K562 (cell line): ENCODE measurements around the gene ERN1. TPM values are rescaled to one million over a fixed set of nuclear protein-coding genes. Genes with fewer than 3 reads are reported as not detected.
"Not testable (repeated sequence)": the region's sequence is repeated elsewhere in the genome, so short reads cannot be mapped to it uniquely, and the experiment has no call there.

Experiments used
- ATAC-seq: fragments of 200-7000 bp; cut with Tn5 transposase; 3 replicates; pipeline ENCODE4 v1.9.1; 2020; ENCODE audit warnings: moderate library complexity
- BruUV-seq: library from RNA; stranded (reverse); fragments of 400-500 nt; replicated peaks from 2 replicates; lab custom pipeline; 2021; lab: Mats Ljungman, UMichigan
- CTCF ChIA-PET: fragments of 300-600 bp; formaldehyde crosslinking; extraction: SDS; loops from one replicate; lab custom pipeline; 2021; ENCODE audit warnings: low intra/inter-chr PET ratio; lab: Yijun Ruan, JAX
- POLR2A ChIA-PET: fragments of 300-600, 350-650 bp; sonication (Branson Sonifier 250); formaldehyde crosslinking; extraction: SDS; loops from one replicate; lab custom pipeline; 2021; ENCODE audit warnings: antibody characterized with exemption, inconsistent platforms; lab: Yijun Ruan, JAX
- DNase-seq, 4 experiments: peaks; one replicate each; pipeline versions ENCODE4 v3.0.0 to v3.0.0-alpha.2; 2011 to 2018; ENCODE audit warnings: low spot score in 3 of 4, mixed read lengths in 3 of 4; ENCODE audit errors: extremely low read depth in 1 of 4
- FAIRE-seq: peaks from 2 replicates; lab custom pipeline; 2011; peaks lifted over from hg19 to GRCh38; lab: Jason Lieb, UNC
- H2AFZ ChIP-seq: 2 replicates; pipeline ENCODE4 v1.6.0; 2011; ENCODE audit warnings: low read depth, low read length, control low read depth, inconsistent platforms
- H3K27ac ChIP-seq: fragments of 200-600 bp; 3 replicates; pipeline ENCODE4 v1.8.0; 2011; ENCODE audit warnings: low read depth, mild to moderate bottlenecking, control low read depth, inconsistent platforms, low read length, moderate library complexity, mixed read lengths; ENCODE audit errors: extremely low read depth
- H3K27me3 ChIP-seq, 2 experiments: fragments of 300-600 bp in 1 of 2; 2 replicates in 1 of 2; 3 replicates in 1 of 2; pipeline versions ENCODE4 v1.6.0 to v1.8.0; 2011; ENCODE audit warnings: inconsistent platforms in 2 of 2, low read length in 2 of 2, mild to moderate bottlenecking in 1 of 2, mixed read lengths in 1 of 2, moderate library complexity in 1 of 2; ENCODE audit not compliant: control insufficient read depth in 2 of 2, insufficient read depth in 2 of 2
- H3K36me3 ChIP-seq: fragments of 300-600 bp; 3 replicates; pipeline ENCODE4 v1.8.0; 2011; ENCODE audit warnings: mild to moderate bottlenecking, low read length, inconsistent platforms; ENCODE audit not compliant: control insufficient read depth, insufficient read depth
- H3K4me1 ChIP-seq, 2 experiments: fragments of 200-600 bp in 1 of 2; replicated peaks in 1 of 2; 2 replicates in 1 of 2; 3 replicates in 1 of 2; pipeline versions ENCODE4 v1.5.1 to v1.8.0; 2011; ENCODE audit warnings: inconsistent platforms in 2 of 2, low read length in 2 of 2, mild to moderate bottlenecking in 1 of 2, mixed read lengths in 1 of 2, moderate library complexity in 1 of 2; ENCODE audit not compliant: control insufficient read depth in 2 of 2, insufficient read depth in 2 of 2
- H3K4me2 ChIP-seq: 2 replicates; pipeline ENCODE4 v1.6.1; 2011; ENCODE audit warnings: low read length, control low read depth, inconsistent platforms, mixed read lengths; ENCODE audit not compliant: insufficient read depth
- H3K4me3 ChIP-seq: fragments of 200-600 bp; sonication (generic), shearing (Covaris generic); 2 replicates; pipeline ENCODE4 v1.5.1; 2016; ENCODE audit warnings: control low read depth, inconsistent platforms
- H3K79me2 ChIP-seq: fragments of 200-600 bp; 3 replicates; pipeline ENCODE4 v1.8.0; 2011; ENCODE audit warnings: low read length, inconsistent platforms; ENCODE audit not compliant: control insufficient read depth, insufficient read depth
- H3K9ac ChIP-seq, 2 experiments: 2 replicates each; pipeline versions ENCODE4 v1.6.0 to v1.6.1; 2011; ENCODE audit warnings: low read depth in 2 of 2, low read length in 2 of 2, control low read depth in 1 of 2, inconsistent platforms in 1 of 2, mild to moderate bottlenecking in 1 of 2, mixed read lengths in 1 of 2; ENCODE audit not compliant: insufficient read depth in 1 of 2
- H3K9me1 ChIP-seq: one replicate; pipeline ENCODE4 v1.6.0; 2011; ENCODE audit warnings: inconsistent platforms, mild to moderate bottlenecking, low read length, moderate library complexity; ENCODE audit not compliant: control insufficient read depth, insufficient read depth
- H3K9me3 ChIP-seq: replicated peaks from 2 replicates; pipeline ENCODE4 v1.5.1; 2011; ENCODE audit warnings: low read depth, low read length, inconsistent platforms; ENCODE audit not compliant: control insufficient read depth, insufficient read depth
- H4K20me1 ChIP-seq: replicated peaks from 2 replicates; pipeline ENCODE4 v1.6.1; 2011; ENCODE audit warnings: low read length, inconsistent platforms, mixed read lengths; ENCODE audit not compliant: control insufficient read depth, insufficient read depth
- ATF1 ChIP-seq, 2 experiments: fragments of 450-650 bp in 1 of 2; IDR thresholded peaks; 2 replicates each; pipeline ENCODE4 v1.6.1; 2016; ENCODE audit warnings: missing compliant biosample characterization in 1 of 2, missing genetic modification characterization in 1 of 2
- CHCHD3 ChIP-seq: fragments of 250-450 bp; sonication (Bioruptor Pico); IDR thresholded peaks from 2 replicates; pipeline ENCODE4 v2.1.2; 2022; ENCODE audit warnings: mild to moderate bottlenecking
- CREB1 ChIP-seq, 2 experiments: sonication (generic) in 1 of 2; formaldehyde crosslinking in 1 of 2; IDR thresholded peaks; 2 replicates each; pipeline versions ENCODE4 v1.6.1 to v1.8.0; 2012 to 2022; ENCODE audit warnings: inconsistent platforms in 1 of 2, mild to moderate bottlenecking in 1 of 2, missing genetic modification reagents in 1 of 2, moderate library complexity in 1 of 2
- MED1 ChIP-seq: sonication (generic); formaldehyde crosslinking; IDR thresholded peaks from 2 replicates; pipeline ENCODE4 v1.8.1; 2023; ENCODE audit warnings: missing genetic modification reagents, borderline replicate concordance
- PHF21A ChIP-seq: fragments of 450-650 bp; IDR thresholded peaks from 2 replicates; pipeline ENCODE4 v1.6.1; 2017; ENCODE audit warnings: low read depth, borderline replicate concordance
- PML ChIP-seq: IDR thresholded peaks from 2 replicates; pipeline ENCODE4 v1.6.1; 2012; ENCODE audit warnings: low read length, inconsistent platforms
- RAD21 ChIP-seq, 2 experiments: fragments of 250-450 bp in 1 of 2; fragments of 450-650 bp in 1 of 2; sonication (Bioruptor Pico) in 1 of 2; formaldehyde crosslinking in 1 of 2; IDR thresholded peaks in 1 of 2; conservative IDR thresholded peaks in 1 of 2; 2 replicates each; pipeline versions ENCODE4 v1.4.0 to v1.8.0; 2020 to 2022; ENCODE audit warnings: mild to moderate bottlenecking in 2 of 2, moderate library complexity in 1 of 2
- ZNF644 ChIP-seq: fragments of 200-800 bp; sonication (Bioruptor generic); IDR thresholded peaks from 2 replicates; pipeline ENCODE4 v1.6.1; 2016; ENCODE audit warnings: low read depth, missing genetic modification characterization, missing compliant biosample characterization
- WGBS: fragments of 100-300 bp; shearing (Covaris generic); methylation state at CpG from one replicate; pipeline ENCODE4 v1.1.6; 2016; ENCODE audit warnings: low coverage, mixed read lengths; ENCODE audit not compliant: insufficient coverage; ENCODE audit errors: missing lambda C conversion rate; 5-methylcytosine and 5-hydroxymethylcytosine counted together
- in situ Hi-C: fragments of 300-500 bp; cut with MboI; formaldehyde crosslinking; loops from 4 replicates; pipeline ENCODE4 v1.15.0; 2018; ENCODE audit warnings: inconsistent platforms, mixed read lengths
- intact Hi-C: fragments of 100-400 bp; cut with micrococcal nuclease; formaldehyde crosslinking; loops from 2 replicates; pipeline ENCODE4 v1.14.2; 2022
- polyA plus RNA-seq, 8 experiments: library from polyadenylated mRNA; depleted of rRNA in 4 of 8; stranded (reverse) in 5 of 8; unstranded in 3 of 8; fragments of >200 nt; fragmentation: Nextera tagmentation in 2 of 8; fragmentation: Illumina TruSeq in 1 of 8; extraction: Ambion mirVana in 2 of 8; extraction: Trizol in 1 of 8; gene quantifications; 2 replicates each; pipeline versions ENCODE4 v1.2.1 to v1.2.3, GENCODE V29; 2011 to 2014; ENCODE audit warnings: inconsistent platforms in 1 of 8, missing spikeins in 1 of 8
- total RNA-seq, 7 experiments: library from RNA; depleted of rRNA in 6 of 7; stranded (reverse); fragments of >200 nt in 6 of 7; fragmentation: Illumina TruSeq in 2 of 7; extraction: Trizol in 2 of 7; gene quantifications; 2 replicates each; pipeline versions ENCODE4 v1.2.1 to v1.2.3, GENCODE V29; 2011 to 2021; ENCODE audit warnings: low replicate concordance in 1 of 7

Gene ERN1
- total and polyA plus RNA-seq, 9 of the 15 experiments (the other 6 are each of a cell fraction or from before 2014, with no cell fraction given) = 2.1 to 22.5 (median 7.3) TPM

DNA sequence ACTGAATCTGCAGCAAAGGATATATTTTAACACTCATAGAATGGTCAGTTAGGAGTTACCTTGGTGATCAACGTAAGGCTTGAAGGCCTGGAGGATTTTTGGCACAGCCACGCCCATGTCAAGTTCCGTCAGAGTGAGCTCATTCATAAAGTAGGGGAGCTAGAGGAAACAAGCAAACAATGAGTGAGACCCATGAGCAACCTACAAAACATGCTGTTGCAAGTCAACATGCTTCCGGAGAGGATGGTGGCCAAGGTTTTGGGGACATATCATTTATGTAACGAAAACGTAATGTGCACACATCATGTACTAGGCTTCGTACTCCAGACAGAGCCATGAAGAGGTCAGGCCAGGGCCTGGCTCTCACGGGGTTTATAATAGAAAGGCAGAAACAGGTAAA, 41.1 kb upstream of the ERN1 start (continued):
- no peak for TF ChIP-seq ATF1 (CRISPR knock-in tag; IDR thresholded peaks at IDR 0.05)
- no peak for TF ChIP-seq ATF1 (tag; IDR thresholded peaks at IDR 0.05)
- TF ChIP-seq CHCHD3 (CRISPR knock-in tag) = no peak
- TF ChIP-seq CREB1 (IDR thresholded peaks at IDR 0.05) = no peak
- no peak for TF ChIP-seq CREB1 (CRISPR knock-in tag; IDR thresholded peaks at IDR 0.05)
- no peak for TF ChIP-seq MED1 (CRISPR knock-in tag)
- no peak for TF ChIP-seq RAD21 (CRISPR knock-in tag; conservative IDR thresholded peaks at IDR 0.05 in 1 of 2, IDR thresholded peaks at IDR 0.05 in 1 of 2)
- no peak for TF ChIP-seq PML
- TF ChIP-seq, all 486 proteins: peak for 0

DNA sequence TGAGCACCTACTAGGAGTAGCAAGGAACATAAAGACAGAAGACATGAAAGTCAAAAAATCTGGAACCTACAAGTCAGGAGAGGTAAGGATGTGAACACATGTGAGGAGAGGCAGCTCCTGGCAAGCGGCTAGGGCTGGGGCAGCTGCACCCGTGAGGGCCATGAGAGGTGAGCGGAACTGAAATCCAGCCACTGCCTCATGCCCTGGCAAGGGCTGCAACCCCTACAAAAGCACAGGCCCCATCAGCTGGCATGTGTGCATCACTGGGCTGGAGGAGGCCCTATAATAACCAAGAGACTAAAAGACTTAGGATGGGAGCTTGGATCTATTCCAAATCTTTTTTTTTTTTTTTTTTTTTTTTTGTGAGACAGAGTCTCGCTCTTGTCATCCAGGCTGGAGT, 40.3 kb upstream of the ERN1 start:
- no peak for TF ChIP-seq ZNF644
- TF ChIP-seq PHF21A = no peak
- ATAC-seq (no peak), FAIRE-seq (no peak), DNase-seq (no peak)
- Histone ChIP-seq H3K36me3 (peaks cover 59% of the 10 kb centered on the region), H3K27ac (no peak overlapping the region), H3K9me1 (no peaks in the 10 kb centered on the region), H3K4me3 (no peak overlapping the region), H2AFZ (no peak overlapping the region), H4K20me1 (no peaks in the 10 kb centered on the region), H3K4me2 (no peak overlapping the region), H3K9ac (no peak overlapping the region), H3K27me3 (no peaks in the 10 kb centered on the region), H3K4me1 (no peaks in the 10 kb centered on the region), H3K79me2 (no peaks in the 10 kb centered on the region), H3K9me3 (no peaks in the 10 kb centered on the region)
- CTCF ChIA-PET = no interaction called here
- 95% methylated on average over 3 of the region's 4 CpGs for WGBS
- POLR2A ChIA-PET = interaction anchor here (1.2 kb wide), 1 partner anchor 8 kb away, joined by 3 read pairs; no protein-coding TSS in a partner anchor
- in situ Hi-C loops = no loop called here
- intact Hi-C loops = no loop called here
- no TSS peak for BruUV-seq

DNA sequence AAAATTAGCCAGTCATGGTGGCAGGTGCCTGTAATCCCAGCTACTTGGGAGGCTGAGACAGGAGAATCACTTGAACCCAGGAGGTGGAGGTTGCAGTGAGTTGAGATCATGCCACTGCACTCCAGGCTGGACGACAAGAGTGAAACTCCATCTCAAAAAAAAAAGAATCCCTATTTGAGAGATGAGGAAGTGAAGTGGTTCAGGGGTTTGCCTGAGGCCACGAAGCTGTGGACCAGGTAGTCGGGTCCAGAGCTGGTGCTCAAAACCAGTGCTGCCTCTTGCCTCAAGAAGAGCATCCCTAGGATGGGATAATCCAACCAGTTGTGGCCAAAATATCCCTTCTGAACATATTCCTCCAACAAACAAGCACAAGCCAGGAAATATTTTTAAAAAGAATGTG, 37.7 kb upstream of the ERN1 start:
- H3K27me3 ChIP-seq, H3K4me1 ChIP-seq, intact Hi-C loops, ATAC-seq, H4K20me1 ChIP-seq, H3K4me2 ChIP-seq, H3K4me3 ChIP-seq, H3K9me1 ChIP-seq, H3K79me2 ChIP-seq, H2AFZ ChIP-seq, DNase-seq, CTCF ChIA-PET, FAIRE-seq, H3K9me3 ChIP-seq, in situ Hi-C loops, BruUV-seq, H3K27ac ChIP-seq, H3K9ac ChIP-seq: not testable (repeated sequence)
- WGBS = 83% methylated on average over 3 of the region's 3 CpGs
- H3K36me3 ChIP-seq = peaks cover 53% of the 10 kb centered on the region
- POLR2A ChIA-PET = interaction anchor here (0.6 to 3.2 kb wide), 3 partner anchors 9 to 132 kb away, joined by 4 to 15 read pairs (median 5); no protein-coding TSS in a partner anchor
